ENCODE data around the gene TAL1. TPM values are rescaled to one million over a fixed set of nuclear protein-coding genes. Genes with fewer than 3 reads are reported as not detected.

The TAL1 gene
- total and polyA plus RNA-seq, 10 of the 15 experiments (the other 5 are each of a cell fraction or from before 2014, with no cell fraction given) = 0.05 TPM; not detected in 9

GRCh38 chr1:47212636-47213229 lies 19.3 kb downstream of the TAL1 start:
- ChIA-PET RAD21 (ENCODE audit: unreplicated experiment) (no interaction called here), SMC1A (ENCODE audit: uncharacterized antibody, unreplicated experiment) (no interaction called here), CTCF (interaction anchor here (1.4 kb wide), 1 partner anchor 50 kb away, joined by 5 read pairs; no protein-coding TSS in a partner anchor), POLR2A (no interaction called here)
- H3K9me3 ChIP-seq (replicated peaks; ENCODE audit: control insufficient read depth, insufficient read depth, low read length) = no peaks in the 10 kb centered on the region
- intact Hi-C loops (cut with micrococcal nuclease; ENCODE audit: unreplicated experiment) (no loop called here), in situ Hi-C loops (cut with MboI) (no loop called here)
- H3K4me3 ChIP-seq = no peak overlapping the region
- no peaks in the 10 kb centered on the region for H3K79me2 ChIP-seq (ENCODE audit: control insufficient read depth, insufficient read depth, low read length)
- FAIRE-seq (no peak), ATAC-seq (no peak), DNase-seq (ENCODE audit: low read depth, low spot score) (no peak)
- no peak overlapping the region for H3K4me2 ChIP-seq (ENCODE audit: control insufficient read depth, insufficient read depth)
- no peak overlapping the region for H2AFZ ChIP-seq (ENCODE audit: control insufficient read depth, low read depth, low read length)
- TF ChIP-seq EGR1 (IDR thresholded peaks at IDR 0.05; ENCODE audit: borderline replicate concordance in 1 of 2, low read depth in 2 of 2, low read length in 2 of 2) = no peak
- no peak for TF ChIP-seq HDGF (IDR thresholded peaks at IDR 0.05)
- TF ChIP-seq E4F1 (IDR thresholded peaks at IDR 0.05; ENCODE audit: borderline replicate concordance, partially characterized antibody) = no peak
- TF ChIP-seq POLR2AphosphoS5 (IDR thresholded peaks at IDR 0.05; ENCODE audit: low read length) = no peak
- no peak for TF ChIP-seq ZNF274 (IDR thresholded peaks at IDR 0.05; ENCODE audit: insufficient read depth, insufficient read length)
- no peak for TF ChIP-seq USF1 (IDR thresholded peaks at IDR 0.05; ENCODE audit: borderline replicate concordance, extremely low read length, insufficient read depth, low read depth, low read length)
- no peak for TF ChIP-seq CEBPB (IDR thresholded peaks at IDR 0.05; ENCODE audit: borderline replicate concordance in 1 of 2, low read depth in 2 of 2, low read length in 2 of 2)
- no peak for TF ChIP-seq PBX3 (IDR thresholded peaks at IDR 0.05; ENCODE audit: insufficient replicate concordance, low read depth, low read length)
- no peak for TF ChIP-seq SIX5 (IDR thresholded peaks at IDR 0.05; ENCODE audit: low read depth, low read length, severe bottlenecking)
- no peak for TF ChIP-seq ATF7 (IDR thresholded peaks at IDR 0.05; ENCODE audit: low read depth)
- no peak for TF ChIP-seq RBBP5 (conservative IDR thresholded peaks at IDR 0.05)
- TF ChIP-seq ATF2 (IDR thresholded peaks at IDR 0.05; ENCODE audit: low read length) = no peak
- no peak for TF ChIP-seq ZSCAN29 (IDR thresholded peaks at IDR 0.05)
- no peak for TF ChIP-seq ZBTB33 (IDR thresholded peaks at IDR 0.05)
- no peak for TF ChIP-seq EZH2 (IDR thresholded peaks at IDR 0.05; ENCODE audit: borderline replicate concordance, control insufficient read depth, low read depth, low read length)
- no peaks in the 10 kb centered on the region; the same call in 1 of the 2 replicates for H3K4me1 ChIP-seq (ENCODE audit: control insufficient read depth, insufficient read depth, low read length)
- BruUV-seq (replicated peaks) = no TSS peak
- no peak overlapping the region for H3K9ac ChIP-seq (ENCODE audit: control insufficient read depth, insufficient read depth, low read length)
- H4K20me1 ChIP-seq (ENCODE audit: control insufficient read depth, insufficient read depth) = no peaks in the 10 kb centered on the region
- no peaks in the 10 kb centered on the region for H3K36me3 ChIP-seq (ENCODE audit: control insufficient read depth in 2 of 2, insufficient read depth in 2 of 2, low read length in 1 of 2)
- no peak overlapping the region for H3K27ac ChIP-seq (ENCODE audit: control insufficient read depth, insufficient read depth)
- 12% methylated on average over 4 of the region's 4 CpGs for WGBS (ENCODE audit: insufficient coverage, insufficient replicate concordance, low lambda C conversion rate, missing lambda C conversion rate)
- peaks cover 1 to 3% of the 10 kb centered on the region in 2 experiments for H3K27me3 ChIP-seq (replicated peaks in 1 of 2; ENCODE audit: control insufficient read depth in 2 of 2, insufficient read depth in 2 of 2, low read length in 1 of 2)

Data from GM12878 (cell line).